HG03159 (cell line): ENCODE data around the gene CACNA1S.

Source experiments
- ATAC-seq: cut with Tn5 transposase; IDR thresholded peaks from one replicate; pipeline ENCODE4 v1.9.1; 2021; ENCODE audit warnings: mild to moderate bottlenecking, moderate library complexity; ENCODE audit not compliant: unreplicated experiment

Gene CACNA1S

DNA sequence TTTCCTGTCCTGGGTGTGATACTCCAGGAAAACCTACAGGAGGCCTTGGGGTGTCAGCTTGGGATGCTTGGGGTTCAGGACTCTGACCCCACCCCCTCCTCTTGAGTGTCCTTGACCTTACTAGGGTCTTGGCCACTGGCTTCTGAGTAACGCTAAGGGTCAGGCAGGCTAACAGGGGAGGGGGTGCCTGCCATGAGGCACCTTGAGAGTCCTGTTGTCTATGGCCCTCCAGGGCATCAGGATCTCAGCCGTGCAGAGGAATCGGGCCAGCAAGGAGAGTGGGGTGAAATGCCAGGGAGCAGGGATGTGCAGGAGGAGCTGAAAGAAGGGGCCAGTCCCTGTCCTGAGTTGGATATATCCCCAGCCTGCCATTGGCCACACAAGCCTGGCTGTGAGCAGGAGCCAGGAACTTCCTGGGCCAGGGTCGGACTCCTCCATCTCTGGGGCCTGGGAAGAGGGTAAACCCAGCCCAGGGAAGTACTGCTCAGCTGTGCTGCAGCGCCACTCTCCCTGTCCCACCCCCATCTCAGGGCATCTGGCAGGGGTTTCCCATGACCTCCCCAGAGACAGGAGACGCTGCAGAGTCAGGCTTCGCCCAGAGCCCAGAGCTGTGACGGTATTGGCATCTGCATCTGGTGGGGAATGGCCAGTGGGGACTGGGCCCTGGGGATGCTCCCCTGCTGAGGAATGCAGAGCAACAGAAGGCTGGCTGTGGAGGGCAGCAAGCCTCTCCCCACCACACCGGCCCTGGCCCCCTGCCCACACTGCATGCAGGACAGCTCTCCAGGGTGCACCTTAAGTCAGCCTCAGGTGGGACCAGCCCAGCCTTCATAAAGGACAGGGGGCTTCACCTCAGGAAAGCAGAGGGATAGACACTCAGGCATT lies 95.0 kb downstream of the CACNA1S start:
- no peak for ATAC-seq

DNA sequence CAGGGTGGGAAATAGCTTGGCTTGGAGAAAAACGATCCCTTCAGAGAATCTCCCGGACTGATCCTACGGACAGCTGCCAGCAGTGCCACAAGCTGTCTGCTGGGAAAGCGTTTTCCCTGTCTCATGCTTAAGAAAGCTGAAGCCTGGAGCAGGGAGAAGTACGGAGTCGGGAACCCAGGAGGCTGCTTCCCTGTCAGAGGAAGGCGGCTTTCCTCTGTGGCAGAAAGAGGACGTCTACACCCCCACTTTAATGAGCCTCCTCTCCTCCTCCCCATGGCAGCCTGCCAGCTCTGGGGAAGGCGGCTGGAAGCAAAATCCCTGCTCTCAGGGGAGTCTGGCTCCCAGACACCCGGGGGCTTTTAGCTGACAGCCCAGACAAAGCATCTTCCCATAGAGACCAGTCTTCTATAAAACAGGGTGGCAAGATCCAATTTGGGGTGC lies 96.0 kb downstream of the CACNA1S start:
- ATAC-seq, result no peak

DNA sequence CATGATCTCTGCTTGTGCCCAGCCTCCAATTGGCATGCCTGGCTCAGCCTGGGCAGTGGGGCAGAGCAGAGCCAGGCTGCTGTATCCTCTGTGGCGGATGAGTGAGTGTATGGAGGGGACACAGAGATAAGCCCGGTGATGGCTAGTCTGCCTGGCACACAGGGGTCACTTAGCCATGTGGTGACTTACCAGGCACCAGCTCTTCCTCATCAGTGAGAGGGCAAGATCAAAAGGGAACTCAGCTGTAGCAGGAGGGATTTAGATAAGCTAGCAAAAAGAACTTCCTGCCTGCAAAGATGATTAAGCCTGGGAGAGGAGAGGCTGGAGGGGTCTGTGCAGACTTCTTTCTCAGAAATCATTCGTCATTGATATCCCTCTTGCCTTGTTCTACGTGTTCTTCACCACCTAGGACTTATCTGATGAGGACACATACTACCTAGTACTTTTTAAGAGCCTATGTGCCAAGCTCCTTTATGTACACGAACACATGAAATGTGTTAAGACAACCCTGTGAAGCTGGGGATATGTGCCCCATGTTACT lies 96.6 kb downstream of the CACNA1S start:
- ATAC-seq, result no peak

GRCh38 chr1:201014816-201015200 lies 97.4 kb downstream of the CACNA1S start:
- ATAC-seq, result no peak

GRCh38 chr1:201013991-201014815 lies 98.0 kb downstream of the CACNA1S start:
- no peak for ATAC-seq

DNA sequence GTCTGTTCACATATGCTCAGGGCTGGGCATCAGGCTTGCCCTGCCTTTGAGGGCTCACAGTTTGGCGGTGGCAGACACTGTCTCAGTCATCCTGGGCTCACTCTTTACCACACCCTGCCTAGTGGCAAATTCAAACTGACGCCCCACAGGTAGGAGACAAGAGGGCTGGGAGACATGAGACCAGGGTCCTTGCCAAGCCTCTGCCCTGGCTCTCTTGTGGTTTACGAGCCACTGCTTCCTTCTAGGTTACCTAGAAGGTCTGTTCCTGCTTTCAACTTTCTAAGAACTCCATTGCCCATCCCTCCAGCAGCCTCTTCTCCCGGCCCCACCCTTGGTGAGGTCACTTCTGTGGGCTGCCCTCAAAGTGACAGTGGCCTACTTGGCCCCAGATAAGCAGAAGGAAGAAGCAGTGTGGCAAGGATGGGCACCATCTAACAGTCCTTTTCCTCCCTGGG lies 99.2 kb downstream of the CACNA1S start:
- no peak for ATAC-seq

- no peak for ATAC-seq
Measured at GRCh38 chr1:201011616-201012015, 100.6 kb downstream of the CACNA1S start.

DNA sequence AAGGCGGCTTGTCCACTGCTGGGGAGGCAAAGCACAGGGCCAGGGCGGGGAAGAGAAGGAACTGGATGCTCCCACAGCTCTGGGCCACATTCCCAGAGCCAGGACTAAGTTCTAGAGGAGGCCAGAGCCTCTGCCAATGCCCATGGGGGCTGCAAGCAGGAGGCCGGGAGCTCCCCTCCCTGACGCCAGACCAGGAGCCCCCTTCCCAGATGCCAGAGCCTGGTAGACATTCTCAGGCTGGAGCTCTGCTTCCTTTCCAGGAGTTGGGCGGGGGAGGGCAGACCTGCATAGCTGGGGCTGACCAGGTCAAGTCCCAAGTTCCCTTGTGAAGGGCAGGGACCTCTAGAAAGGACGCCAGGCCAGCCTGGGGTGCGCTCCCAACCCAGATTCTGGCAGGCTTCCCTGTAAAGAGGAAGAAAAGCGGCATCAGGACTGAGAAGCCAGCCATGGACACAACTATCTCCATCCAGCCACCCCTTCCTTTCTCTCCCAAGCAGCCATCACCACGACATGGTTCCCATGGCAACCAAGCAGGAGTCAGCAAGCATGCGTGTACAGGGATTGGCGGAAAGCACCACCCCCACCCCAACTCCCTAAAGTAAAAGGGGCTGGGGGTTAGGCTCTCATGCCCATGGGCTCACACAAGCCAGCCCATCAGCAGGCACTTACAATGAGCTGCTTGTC lies 102.1 kb downstream of the CACNA1S start:
- ATAC-seq, result no peak

DNA sequence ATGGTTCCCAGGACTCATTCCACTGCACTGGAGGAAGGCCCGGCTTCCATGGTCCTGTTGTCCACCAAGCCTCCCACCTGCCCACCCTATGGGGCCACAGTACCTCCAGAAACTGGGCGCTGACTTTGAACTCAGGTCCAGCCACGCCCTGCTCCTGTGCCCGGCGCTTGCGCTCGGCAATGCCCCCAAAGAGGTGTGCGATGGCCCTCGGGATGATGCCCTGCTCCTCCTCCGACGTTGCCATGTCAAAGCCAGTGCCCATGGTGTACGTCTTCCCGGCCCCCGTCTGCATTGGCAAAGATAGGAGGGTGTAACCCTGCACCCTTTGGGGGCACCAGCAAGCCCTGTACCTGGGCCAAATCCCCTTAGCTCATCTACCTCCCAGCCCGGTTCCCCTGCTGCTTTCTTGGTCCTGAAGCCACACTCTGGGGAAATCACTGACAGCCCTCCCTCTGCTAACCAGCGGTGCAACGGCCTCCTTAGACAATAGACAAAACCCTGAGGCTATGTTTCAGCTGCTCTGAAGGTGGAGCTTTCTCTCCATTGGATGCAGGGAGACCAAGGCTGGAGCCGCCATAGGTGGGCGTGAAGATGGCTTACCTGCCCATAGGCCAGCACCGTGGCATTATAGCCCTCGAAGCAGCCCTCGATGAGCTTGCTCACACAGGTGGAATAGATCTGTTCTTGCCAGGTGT lies 103.4 kb downstream of the CACNA1S start:
- no peak for ATAC-seq

- no peak for ATAC-seq
Measured at GRCh38 chr1:201007481-201007880, 104.7 kb downstream of the CACNA1S start.

DNA sequence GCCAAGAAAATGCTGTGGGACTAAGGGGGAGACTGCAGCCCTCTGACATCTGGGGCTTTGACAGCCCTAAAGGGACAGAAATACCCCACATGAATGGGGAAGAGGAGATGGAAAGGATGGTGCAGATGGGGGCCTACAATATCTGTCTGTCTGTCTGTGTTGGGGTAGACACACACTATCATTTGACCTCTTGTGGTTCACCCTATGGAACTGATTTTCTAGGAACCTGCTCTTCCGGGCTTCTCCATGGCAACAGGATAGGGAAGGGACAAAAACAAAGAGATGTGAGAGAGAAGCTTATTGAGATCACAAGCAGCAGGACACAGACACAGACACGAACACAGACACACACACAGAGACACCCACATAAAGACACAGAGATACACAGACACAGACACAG lies 105.8 kb downstream of the CACNA1S start:
- ATAC-seq, result no peak

GRCh38 chr1:201004732-201005131 lies 107.5 kb downstream of the CACNA1S start:
- no peak for ATAC-seq

DNA sequence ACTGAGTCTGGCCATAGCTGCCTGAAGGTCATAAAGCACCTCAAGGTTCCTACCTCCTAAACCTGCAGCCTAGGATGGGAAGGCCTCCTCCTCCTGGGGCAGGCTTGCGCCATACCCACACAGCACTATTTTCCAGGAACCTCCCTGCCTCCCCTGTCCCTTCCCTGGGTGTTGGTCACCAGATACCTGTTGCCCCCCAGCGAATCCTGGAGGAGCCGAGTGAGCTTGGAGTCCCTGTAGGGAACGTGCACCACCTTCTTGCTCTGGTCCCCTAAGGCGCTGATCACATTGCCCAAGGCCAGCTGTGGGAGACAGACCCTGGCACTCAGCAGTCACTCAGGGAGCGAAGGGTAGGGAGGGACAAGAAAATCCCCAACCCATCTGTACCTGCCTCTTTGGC lies 108.1 kb downstream of the CACNA1S start:
- no peak for ATAC-seq

- ATAC-seq, result no peak
Measured at GRCh38 chr1:201002510-201002909, 109.7 kb downstream of the CACNA1S start.

DNA sequence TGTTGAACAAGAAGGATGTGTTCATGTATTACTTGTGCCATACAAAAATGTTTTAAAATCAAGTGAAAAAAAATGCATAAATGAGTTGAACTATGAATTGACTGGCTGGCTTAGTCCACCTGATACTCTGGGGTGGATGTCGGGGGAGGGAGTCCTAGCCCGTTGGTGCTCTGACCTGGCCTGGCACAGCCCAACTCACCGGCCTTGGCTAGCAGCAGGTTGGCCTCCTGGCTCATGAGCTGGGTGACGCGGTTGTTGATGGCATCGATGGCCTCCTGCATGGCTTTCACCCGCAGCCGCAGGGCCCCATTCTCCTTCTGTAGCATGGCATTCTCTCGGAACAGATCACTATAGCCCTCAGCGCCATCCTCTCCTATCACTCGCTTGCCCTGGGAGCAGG lies 110.3 kb downstream of the CACNA1S start:
- no peak for ATAC-seq

- no peak for ATAC-seq
Measured at GRCh38 chr1:201000391-201000790, 111.8 kb downstream of the CACNA1S start.

- no peak for ATAC-seq
Measured at GRCh38 chr1:200999667-201000066, 112.6 kb downstream of the CACNA1S start.

GRCh38 chr1:200998323-200998722 lies 113.9 kb downstream of the CACNA1S start:
- ATAC-seq, result no peak

DNA sequence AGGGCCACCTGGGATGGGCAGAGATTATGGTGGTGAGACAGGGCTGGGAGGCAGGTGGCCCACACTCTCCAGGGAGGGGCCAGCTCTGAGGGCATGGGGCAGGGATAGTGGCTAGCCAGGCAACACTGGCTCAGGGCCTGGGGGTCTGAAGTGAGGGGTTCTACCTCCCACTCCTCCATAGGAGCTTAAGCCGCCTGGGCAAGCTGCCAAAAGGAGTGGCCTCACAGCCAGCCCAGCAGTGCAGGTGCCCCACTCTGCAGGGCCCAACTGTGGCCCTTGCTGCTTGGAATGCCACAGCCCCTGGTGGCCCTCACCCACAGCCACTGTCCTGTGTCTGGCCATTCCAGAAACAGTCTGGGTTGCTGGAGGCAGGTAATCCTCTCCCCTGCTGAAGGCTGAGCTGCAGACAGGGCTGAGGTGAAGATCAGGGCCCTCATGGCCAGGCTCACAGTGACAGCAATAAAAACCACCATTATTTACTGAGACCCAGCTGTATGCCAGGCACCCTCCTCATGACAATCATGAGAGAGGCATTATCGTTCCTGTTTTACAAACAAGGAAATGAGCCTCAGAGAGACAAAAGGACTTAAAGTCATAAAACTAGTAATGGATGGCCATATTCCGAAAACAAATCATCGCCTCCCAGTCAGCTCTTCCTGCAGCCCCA lies 119.7 kb downstream of the CACNA1S start:
- no peak for ATAC-seq

- no peak for ATAC-seq
Measured at GRCh38 chr1:200991097-200991614, 121.1 kb downstream of the CACNA1S start.
